HG03558 (cell line): ENCODE measurements around the gene HES5.

Experiments used
- ATAC-seq: cut with Tn5 transposase; IDR thresholded peaks from one replicate; pipeline ENCODE4 v1.9.1; 2021; ENCODE audit warnings: moderate number of reproducible peaks; ENCODE audit not compliant: unreplicated experiment; ENCODE audit errors: extremely low read depth

The HES5 gene

GRCh38 chr1:2504225-2504948 lies 25.7 kb downstream of the HES5 start:
- ATAC-seq = no peak

- ATAC-seq = no peak
Observed at GRCh38 chr1:2503554-2504224, 26.4 kb downstream of the HES5 start.

GRCh38 chr1:2502661-2503553 lies 27.2 kb downstream of the HES5 start:
- ATAC-seq = no peak

GRCh38 chr1:2502210-2502609 lies 27.9 kb downstream of the HES5 start:
- no peak for ATAC-seq

GRCh38 chr1:2501820-2502119 lies 28.3 kb downstream of the HES5 start:
- no peak for ATAC-seq

- no peak for ATAC-seq
Observed at GRCh38 chr1:2501041-2501819, 28.8 kb downstream of the HES5 start.

GRCh38 chr1:2499986-2500596 lies 30.0 kb downstream of the HES5 start:
- ATAC-seq = no peak

- no peak for ATAC-seq
Observed at GRCh38 chr1:2499260-2499659, 30.8 kb downstream of the HES5 start.

GRCh38 chr1:2498648-2499047 lies 31.4 kb downstream of the HES5 start:
- ATAC-seq = no peak

GRCh38 chr1:2497891-2498290 lies 32.2 kb downstream of the HES5 start:
- ATAC-seq = no peak

- no peak for ATAC-seq
Observed at GRCh38 chr1:2496746-2497145, 33.3 kb downstream of the HES5 start.

- no peak for ATAC-seq
Observed at GRCh38 chr1:2496087-2496622, 33.9 kb downstream of the HES5 start.

GRCh38 chr1:2495546-2495945 lies 34.5 kb downstream of the HES5 start:
- no peak for ATAC-seq

- no peak for ATAC-seq
Observed at GRCh38 chr1:2495026-2495425, 35.0 kb downstream of the HES5 start.

- no peak for ATAC-seq
Observed at GRCh38 chr1:2494323-2494693, 35.8 kb downstream of the HES5 start.

- no peak for ATAC-seq
Observed at GRCh38 chr1:2493691-2494322, 36.3 kb downstream of the HES5 start.

GRCh38 chr1:2493218-2493617 lies 36.8 kb downstream of the HES5 start:
- ATAC-seq = no peak

GRCh38 chr1:2492091-2492490 lies 38.0 kb downstream of the HES5 start:
- no peak for ATAC-seq

- no peak for ATAC-seq
Observed at GRCh38 chr1:2489615-2490014, 40.4 kb downstream of the HES5 start.
